K562 (cell line): ENCODE data around the gene VPS33B. TPM values are rescaled to one million over a fixed set of nuclear protein-coding genes. Genes with fewer than 3 reads are reported as not detected.

Source experiments
- CCNT2 ChIP-seq: IDR thresholded peaks from 2 replicates; pipeline ENCODE4 v1.6.1; 2011; ENCODE audit warnings: borderline replicate concordance, low read depth, mild to moderate bottlenecking, moderate library complexity, mixed read lengths, low read length; ENCODE audit not compliant: insufficient read length; ENCODE audit errors: extremely low read depth
- E2F6 ChIP-seq, 2 experiments: IDR thresholded peaks; 2 replicates each; pipeline ENCODE4 v1.6.1; 2011; ENCODE audit warnings: borderline replicate concordance in 1 of 2, control low read depth in 1 of 2, low read depth in 1 of 2, low read length in 1 of 2, mild to moderate bottlenecking in 1 of 2, mixed read lengths in 1 of 2, moderate library complexity in 1 of 2; ENCODE audit not compliant: insufficient read depth in 1 of 2, insufficient read length in 1 of 2, poor library complexity in 1 of 2, severe bottlenecking in 1 of 2; ENCODE audit errors: extremely low read depth in 1 of 2
- FOXP1 ChIP-seq: sonication (generic); formaldehyde crosslinking; IDR thresholded peaks from 2 replicates; pipeline ENCODE4 v1.8.0; 2022; ENCODE audit warnings: mild to moderate bottlenecking, missing genetic modification reagents
- HDAC3 ChIP-seq: fragments of 450-650 bp; IDR thresholded peaks from 2 replicates; pipeline ENCODE4 v1.6.1; 2018; ENCODE audit warnings: borderline replicate concordance, mild to moderate bottlenecking, moderate library complexity; ENCODE audit not compliant: partially characterized antibody
- MAFG ChIP-seq: fragments of 450-650 bp; conservative IDR thresholded peaks from 2 replicates; pipeline ENCODE4 v1.6.1; 2016; ENCODE audit warnings: missing genetic modification characterization, missing compliant biosample characterization
- RNF219 ChIP-seq: fragments of 250-450 bp; sonication (Bioruptor Pico); IDR thresholded peaks from 2 replicates; pipeline ENCODE4 v1.5.0; 2022; ENCODE audit warnings: mild to moderate bottlenecking
- SAP30 ChIP-seq: fragments of 200-600 bp; sonication (generic); IDR thresholded peaks from 2 replicates; pipeline ENCODE4 v1.6.1; 2012; ENCODE audit warnings: borderline replicate concordance, low read depth, mild to moderate bottlenecking, moderate library complexity, low read length, control low read depth, inconsistent platforms; ENCODE audit not compliant: insufficient read depth, poor library complexity, severe bottlenecking
- SMARCA5 ChIP-seq: fragments of 450-650 bp; IDR thresholded peaks from 2 replicates; pipeline ENCODE4 v1.6.1; 2016
- SP2 ChIP-seq: IDR thresholded peaks from 2 replicates; pipeline ENCODE4 v1.6.1; 2011; ENCODE audit warnings: mild to moderate bottlenecking, low read depth, low read length, moderate library complexity; ENCODE audit not compliant: poor library complexity, severe bottlenecking; ENCODE audit errors: extremely low read depth
- TFE3 ChIP-seq: fragments of 450-650 bp; formaldehyde crosslinking; IDR thresholded peaks from 2 replicates; pipeline ENCODE4 v1.4.0; 2020; ENCODE audit warnings: mild to moderate bottlenecking, mixed read lengths
- ZBTB11 ChIP-seq, 3 experiments: fragments of 200-800 bp in 1 of 3; fragments of 250-450 bp in 1 of 3; fragments of 450-650 bp in 1 of 3; sonication (Bioruptor Pico) in 1 of 3; sonication (Bioruptor generic) in 1 of 3; formaldehyde crosslinking in 1 of 3; IDR thresholded peaks; 2 replicates each; pipeline versions ENCODE4 v1.6.1 to v1.8.0; 2016 to 2022; ENCODE audit warnings: mild to moderate bottlenecking in 2 of 3, missing genetic modification characterization in 2 of 3, missing compliant biosample characterization in 1 of 3, moderate library complexity in 1 of 3
- ZNF165 ChIP-seq: fragments of 250-450 bp; sonication (Bioruptor Pico); IDR thresholded peaks from 2 replicates; pipeline ENCODE4 v1.4.0; 2020; ENCODE audit warnings: borderline replicate concordance
- ZNF263 ChIP-seq: sonication (generic); formaldehyde crosslinking; IDR thresholded peaks from 2 replicates; pipeline ENCODE4 v1.8.0; 2022; ENCODE audit warnings: mild to moderate bottlenecking, missing genetic modification reagents, borderline replicate concordance
- polyA plus RNA-seq, 8 experiments: library from polyadenylated mRNA; depleted of rRNA in 4 of 8; stranded (reverse) in 5 of 8; unstranded in 3 of 8; fragments of >200 nt; fragmentation: Nextera tagmentation in 2 of 8; fragmentation: Illumina TruSeq in 1 of 8; extraction: Ambion mirVana in 2 of 8; extraction: Trizol in 1 of 8; gene quantifications; 2 replicates each; pipeline versions ENCODE4 v1.2.1 to v1.2.3, GENCODE V29; 2011 to 2014; ENCODE audit warnings: inconsistent platforms in 1 of 8, missing spikeins in 1 of 8
- total RNA-seq, 7 experiments: library from RNA; depleted of rRNA in 6 of 7; stranded (reverse); fragments of >200 nt in 6 of 7; fragmentation: Illumina TruSeq in 2 of 7; extraction: Trizol in 2 of 7; gene quantifications; 2 replicates each; pipeline versions ENCODE4 v1.2.1 to v1.2.3, GENCODE V29; 2011 to 2021; ENCODE audit warnings: low replicate concordance in 1 of 7
- TF ChIP-seq, protein P1 (sequence below): sonication (generic); formaldehyde crosslinking; IDR thresholded peaks from 2 replicates; pipeline ENCODE4 v1.8.1; 2023; ENCODE audit warnings: mild to moderate bottlenecking, missing genetic modification reagents

The VPS33B gene
- total and polyA plus RNA-seq, 9 of the 15 experiments (the other 6 are each of a cell fraction or from before 2014, with no cell fraction given), result 9.4 to 25.5 (median 14.8) TPM

DNA sequence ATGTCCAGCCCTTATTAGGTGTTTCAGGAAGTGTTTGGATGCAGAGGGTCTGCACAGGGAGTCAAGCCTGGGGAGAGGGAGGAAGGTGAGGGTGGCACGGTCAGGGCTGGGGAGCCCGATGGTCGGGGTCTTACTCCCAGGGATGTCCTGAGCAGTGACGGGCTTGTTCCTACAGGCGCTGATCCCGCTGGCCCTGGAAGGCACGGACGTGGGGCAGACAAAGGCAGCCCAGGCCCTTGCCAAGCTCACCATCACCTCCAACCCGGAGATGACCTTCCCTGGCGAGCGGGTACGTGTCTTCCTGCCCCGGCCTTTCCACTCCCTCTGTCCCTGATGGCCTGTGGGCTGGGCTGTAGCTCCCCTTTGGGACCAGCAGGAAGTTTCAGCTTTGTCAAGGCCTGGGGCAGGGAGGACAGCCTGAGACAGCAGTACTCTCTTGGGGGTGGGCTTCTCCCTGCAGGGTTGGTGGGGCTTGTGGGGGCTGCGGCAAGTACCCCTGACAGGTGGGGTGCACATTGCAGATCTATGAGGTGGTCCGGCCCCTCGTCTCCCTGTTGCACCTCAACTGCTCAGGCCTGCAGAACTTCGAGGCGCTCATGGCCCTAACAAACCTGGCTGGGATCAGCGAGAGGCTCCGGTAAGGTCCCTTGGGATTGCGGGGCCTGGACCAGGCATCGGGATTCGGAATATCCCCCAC is 72.3 kb downstream of the VPS33B start (continued):
- TF ChIP-seq, protein P1, sequence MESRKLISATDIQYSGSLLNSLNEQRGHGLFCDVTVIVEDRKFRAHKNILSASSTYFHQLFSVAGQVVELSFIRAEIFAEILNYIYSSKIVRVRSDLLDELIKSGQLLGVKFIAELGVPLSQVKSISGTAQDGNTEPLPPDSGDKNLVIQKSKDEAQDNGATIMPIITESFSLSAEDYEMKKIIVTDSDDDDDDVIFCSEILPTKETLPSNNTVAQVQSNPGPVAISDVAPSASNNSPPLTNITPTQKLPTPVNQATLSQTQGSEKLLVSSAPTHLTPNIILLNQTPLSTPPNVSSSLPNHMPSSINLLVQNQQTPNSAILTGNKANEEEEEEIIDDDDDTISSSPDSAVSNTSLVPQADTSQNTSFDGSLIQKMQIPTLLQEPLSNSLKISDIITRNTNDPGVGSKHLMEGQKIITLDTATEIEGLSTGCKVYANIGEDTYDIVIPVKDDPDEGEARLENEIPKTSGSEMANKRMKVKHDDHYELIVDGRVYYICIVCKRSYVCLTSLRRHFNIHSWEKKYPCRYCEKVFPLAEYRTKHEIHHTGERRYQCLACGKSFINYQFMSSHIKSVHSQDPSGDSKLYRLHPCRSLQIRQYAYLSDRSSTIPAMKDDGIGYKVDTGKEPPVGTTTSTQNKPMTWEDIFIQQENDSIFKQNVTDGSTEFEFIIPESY (CRISPR knock-in tag), result peak; percentile 36; the same call in 1 of the 2 replicates
- TF ChIP-seq ZNF165 (CRISPR knock-in tag) (no peak), E2F6 (IDR thresholded peaks at IDR 0.05; ENCODE audit: borderline replicate concordance in 1 of 2, extremely low read depth in 1 of 2, insufficient read depth in 1 of 2, insufficient read length in 1 of 2, low read depth in 1 of 2, low read length in 1 of 2, poor library complexity in 1 of 2, severe bottlenecking in 1 of 2) (no peak), CCNT2 (no peak), MAFG (tag) (no peak), FOXP1 (CRISPR knock-in tag) (no peak), ZBTB11 (CRISPR knock-in tag; IDR thresholded peaks at IDR 0.05) (no peak), SAP30 (no peak), SP2 (no peak), ZNF263 (CRISPR knock-in tag) (no peak), RNF219 (no peak), TFE3 (CRISPR knock-in tag) (no peak), HDAC3 (no peak), SMARCA5 (no peak)
